NCI-H1092 (cell line): ENCODE data around the gene KDM2A.
"Not testable (repeated sequence)": the region's sequence is repeated elsewhere in the genome, so short reads cannot be mapped to it uniquely, and the experiment has no call there.

Source experiments
- DNase-seq: peaks from one replicate; lab custom pipeline; 2025; lab: John Stamatoyannopoulos, UW

Gene KDM2A

GRCh38 chr11:67118181-67118766, 789 bp upstream of the KDM2A start:
- no peak for DNase-seq

- DNase-seq: no peak
Measured at GRCh38 chr11:67119585-67120391, 725 bp downstream of the KDM2A start.

- DNase-seq: no peak
Measured at GRCh38 chr11:67120456-67120855, 1.4 kb downstream of the KDM2A start.

- no peak for DNase-seq
Measured at GRCh38 chr11:67120881-67121710, 2.0 kb downstream of the KDM2A start.

GRCh38 chr11:67123801-67124200, 4.7 kb downstream of the KDM2A start:
- DNase-seq: not testable (repeated sequence)

GRCh38 chr11:67126243-67126642, 7.2 kb downstream of the KDM2A start:
- not testable (repeated sequence) for DNase-seq

DNA sequence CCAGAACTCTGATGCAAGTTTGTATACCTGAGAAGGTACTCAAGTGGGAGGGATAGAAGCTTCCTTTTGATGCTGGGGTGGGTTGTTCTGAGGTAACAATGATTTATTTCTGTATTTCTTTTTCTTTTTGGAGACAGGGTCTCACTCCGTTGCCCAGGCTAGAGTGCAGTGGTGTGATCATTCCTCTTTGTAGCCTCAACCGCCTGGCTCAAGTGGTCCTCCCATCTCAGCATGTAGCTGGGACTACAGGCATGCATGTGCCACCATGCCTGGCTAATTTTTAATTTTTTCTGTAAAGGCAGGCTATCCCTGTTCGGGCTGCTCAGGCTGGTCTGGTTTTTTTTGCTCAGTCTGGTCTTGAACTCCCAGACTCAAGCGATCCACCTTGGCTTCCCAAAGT, 7.9 kb downstream of the KDM2A start:
- no peak for DNase-seq

DNA sequence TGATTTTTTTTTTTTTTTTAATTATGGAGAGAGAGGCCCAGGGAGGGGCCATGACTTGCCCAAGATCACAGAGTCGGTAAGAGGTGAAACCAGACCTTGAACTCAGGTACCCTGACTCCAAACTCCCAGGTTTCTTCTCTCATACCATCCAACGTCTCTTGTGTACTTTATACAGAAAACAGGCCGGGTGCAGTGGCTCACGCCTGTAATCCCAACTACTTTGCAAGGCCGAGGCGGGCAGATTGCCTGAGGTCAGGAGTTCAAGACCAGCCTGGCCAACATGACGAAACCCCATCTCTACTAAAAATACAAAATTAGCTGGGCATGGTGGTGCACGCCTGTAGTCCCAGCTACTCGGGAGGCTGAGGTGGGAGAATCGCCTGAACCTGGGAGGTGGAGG, 11.8 kb downstream of the KDM2A start:
- not testable (repeated sequence) for DNase-seq

- DNase-seq: no peak
Measured at GRCh38 chr11:67136156-67136555, 17.1 kb downstream of the KDM2A start.

GRCh38 chr11:67138922-67139321, 19.9 kb downstream of the KDM2A start:
- no peak for DNase-seq

- no peak for DNase-seq
Measured at GRCh38 chr11:67146516-67147226, 27.6 kb downstream of the KDM2A start.

DNA sequence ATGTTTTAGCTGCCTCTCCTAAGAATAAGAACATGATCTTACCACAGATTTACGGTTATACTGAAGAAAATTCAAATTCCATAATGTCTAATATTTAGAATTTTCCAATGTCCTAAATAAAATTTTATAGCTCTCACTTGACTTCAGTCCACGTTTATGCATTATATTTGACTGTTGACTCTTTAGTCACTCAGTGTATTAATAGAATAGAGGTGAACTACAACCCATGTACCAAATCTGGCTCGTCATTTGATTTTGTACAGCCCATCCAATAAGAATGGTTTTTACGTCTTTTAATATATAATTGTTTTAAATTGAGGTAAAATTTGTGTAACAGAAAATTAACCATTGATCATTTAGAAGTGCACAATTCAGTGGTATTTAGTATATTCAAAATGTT, 34.9 kb downstream of the KDM2A start:
- DNase-seq: no peak

- no peak for DNase-seq
Measured at GRCh38 chr11:67154726-67155125, 35.7 kb downstream of the KDM2A start.

GRCh38 chr11:67157691-67158090, 38.6 kb downstream of the KDM2A start:
- DNase-seq: no peak

- DNase-seq: no peak
Measured at GRCh38 chr11:67158221-67158620, 39.2 kb downstream of the KDM2A start.

DNA sequence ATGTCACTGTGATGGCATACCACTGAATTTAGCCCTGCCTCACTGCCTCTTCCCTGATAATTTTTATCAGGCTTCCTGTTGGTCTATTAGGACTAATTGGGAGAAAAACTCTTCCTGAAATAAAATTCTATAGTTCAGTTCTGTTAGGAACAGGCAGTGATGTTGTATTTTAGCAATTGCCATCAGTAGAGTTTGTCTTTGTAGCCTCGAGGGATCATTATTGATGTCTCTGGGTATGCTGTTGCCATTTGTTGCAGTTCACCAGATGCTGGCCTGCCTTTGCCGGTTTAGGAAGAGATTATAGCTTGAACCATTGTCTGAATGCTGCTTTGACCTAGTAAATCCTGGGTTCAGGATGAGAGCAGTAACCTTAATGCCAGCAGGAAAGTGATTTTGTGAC, 41.0 kb downstream of the KDM2A start:
- DNase-seq: no peak

- DNase-seq: no peak
Measured at GRCh38 chr11:67160872-67161783, 42.1 kb downstream of the KDM2A start.

DNA sequence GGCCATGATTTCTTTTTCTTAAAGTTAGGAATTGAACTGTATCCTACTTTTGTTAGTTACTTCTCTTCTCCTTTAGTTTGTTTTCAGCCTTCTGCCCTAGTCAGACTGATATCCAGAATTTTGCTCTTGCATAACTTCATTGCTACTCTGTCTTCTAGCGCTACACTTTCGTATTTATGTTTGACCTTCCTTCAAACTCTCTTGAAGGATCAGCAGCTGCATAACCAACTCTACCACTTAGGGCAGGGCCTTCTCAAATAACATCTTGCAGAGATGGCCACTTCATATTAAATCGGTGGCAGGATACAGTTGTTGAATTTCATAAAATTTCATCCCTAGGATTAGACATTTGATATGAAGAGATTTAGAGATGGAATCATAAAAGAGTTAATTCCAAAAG, 43.9 kb downstream of the KDM2A start:
- DNase-seq: no peak

DNA sequence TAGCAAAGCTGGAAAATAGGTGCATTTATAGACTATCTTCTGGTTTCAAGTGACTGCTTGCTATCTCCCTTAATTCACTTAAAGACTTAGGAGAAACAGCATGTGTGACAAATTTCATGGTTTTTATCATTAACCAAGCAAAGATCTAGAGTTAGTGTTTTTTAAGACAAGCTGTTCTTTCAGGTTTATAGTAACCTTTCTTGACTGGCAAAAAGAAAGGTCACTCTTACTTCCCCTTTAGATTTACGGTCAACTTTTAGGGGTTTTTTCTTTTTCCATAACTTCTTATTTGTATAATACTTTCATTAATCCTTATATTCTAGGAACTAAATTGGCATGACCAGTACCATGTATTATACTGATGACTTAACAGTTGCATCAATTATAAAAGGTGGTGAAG, 46.6 kb downstream of the KDM2A start:
- no peak for DNase-seq

- no peak for DNase-seq
Measured at GRCh38 chr11:67167091-67167490, 48.0 kb downstream of the KDM2A start.

DNA sequence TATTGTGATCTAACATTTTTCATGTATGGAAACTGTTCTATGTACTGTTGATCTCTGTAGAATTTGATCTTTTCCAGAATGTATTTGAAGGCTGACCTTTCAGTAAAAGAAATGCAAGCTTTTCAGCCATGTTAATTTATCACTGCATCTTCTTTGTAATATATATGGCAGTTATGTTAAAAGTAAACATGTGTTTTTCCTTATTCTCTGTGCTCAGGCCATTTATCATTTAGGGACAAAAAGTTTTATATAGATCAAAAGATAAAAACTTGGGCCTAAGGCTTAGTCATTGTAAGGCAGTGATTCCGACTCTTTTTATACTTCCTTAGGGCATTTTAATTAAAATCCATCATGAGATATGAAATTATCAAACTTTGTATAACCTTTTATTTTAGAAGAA, 48.7 kb downstream of the KDM2A start:
- DNase-seq: no peak
